ENCODE data around the gene SHQ1. TPM values are rescaled to one million over a fixed set of nuclear protein-coding genes. Genes with fewer than 3 reads are reported as not detected.

The SHQ1 gene
- total and polyA plus RNA-seq, 2 donors (not counting 3 experiments of a cell fraction or from before 2014, with no cell fraction given), result 7.3 to 20.6 TPM

- H3K9me1 ChIP-seq (replicated peaks; ENCODE audit: control insufficient read depth, extremely low read depth, insufficient read depth, low read length), result no peaks in the 10 kb centered on the region
- ChIA-PET CTCF (interaction anchor here (1.0 to 1.1 kb wide), 2 partner anchors 37 to 827 kb away, joined by 3 to 5 read pairs; no protein-coding TSS in a partner anchor), POLR2A (no interaction called here)
- H3K36me3 ChIP-seq (ENCODE audit: control insufficient read depth in 2 of 2, extremely low read depth in 1 of 2, insufficient read depth in 2 of 2, low read length in 2 of 2), result no peaks in the 10 kb centered on the region
- DNase-seq (ENCODE audit: low read depth, low spot score) (no peak), FAIRE-seq (no peak)
- no TSS peak for BruUV-seq (replicated peaks)
- no peaks in the 10 kb centered on the region for H3K79me2 ChIP-seq (ENCODE audit: control insufficient read depth, insufficient read depth, low read length)
- H3K9ac ChIP-seq (replicated peaks; ENCODE audit: extremely low read depth, insufficient read depth, low read length), result no peak overlapping the region
- no peaks in the 10 kb centered on the region for H4K20me1 ChIP-seq (replicated peaks; ENCODE audit: control insufficient read depth, extremely low read depth, insufficient read depth, low read length)
- TF ChIP-seq MYC (IDR thresholded peaks at IDR 0.05; ENCODE audit: low read depth, low read length) (no peak), JUN (IDR thresholded peaks at IDR 0.05; ENCODE audit: borderline replicate concordance, insufficient read depth, insufficient read length, low read depth) (no peak), EZH2 (IDR thresholded peaks at IDR 0.05; ENCODE audit: borderline replicate concordance, low read depth, low read length, severe bottlenecking) (no peak), POLR2A (IDR thresholded peaks at IDR 0.05; ENCODE audit: low read depth, low read length) (no peak), CTCF (IDR thresholded peaks at IDR 0.05; ENCODE audit: extremely low read depth in 1 of 2, insufficient read depth in 1 of 2, low read depth in 1 of 2, low read length in 2 of 2) (no peak), GATA2 (IDR thresholded peaks at IDR 0.05; ENCODE audit: insufficient read depth, insufficient read length, low read depth, low read length) (no peak), MAX (IDR thresholded peaks at IDR 0.05; ENCODE audit: insufficient read depth, insufficient read length) (no peak), FOS (IDR thresholded peaks at IDR 0.05; ENCODE audit: borderline replicate concordance, insufficient read depth, low read length) (no peak), POLR2AphosphoS5 (IDR thresholded peaks at IDR 0.05; ENCODE audit: insufficient read depth, low read depth, low read length) (no peak)
- H3K27ac ChIP-seq (ENCODE audit: insufficient read depth, low read depth, low read length), result no peak overlapping the region
- no peaks in the 10 kb centered on the region for H3K9me3 ChIP-seq (replicated peaks; ENCODE audit: control insufficient read depth, insufficient read depth, low read length)
- dilution Hi-C loops (cut with MboI; ENCODE audit: extremely low pct_ligation_motif_present, low sequenced_read_pairs) (no loop called here), intact Hi-C loops (cut with micrococcal nuclease) (no loop called here)
- no peak overlapping the region for H3K4me3 ChIP-seq (replicated peaks in 1 of 3; ENCODE audit: insufficient read depth in 1 of 3, low read depth in 1 of 3, low read length in 3 of 3)
- H3K4me2 ChIP-seq (ENCODE audit: insufficient read depth, low read length), result no peak overlapping the region
- peaks cover 3% of the 10 kb centered on the region for H3K4me1 ChIP-seq (ENCODE audit: control insufficient read depth, extremely low read depth, insufficient read depth, low read length)
- H3K27me3 ChIP-seq (ENCODE audit: control insufficient read depth in 2 of 2, insufficient read depth in 2 of 2, low read length in 2 of 2), result peaks cover 0 to 2% of the 10 kb centered on the region in 2 experiments
- no peak overlapping the region for H2AFZ ChIP-seq (ENCODE audit: low read depth, low read length)
Observed at GRCh38 chr3:72702390-72702789, 145.9 kb downstream of the SHQ1 start.

Data from endothelial cell of umbilical vein (primary cell).